PC-9 (cell line): ENCODE results near the gene DAGLB.
"Not testable (repeated sequence)": the region's sequence is repeated elsewhere in the genome, so short reads cannot be mapped to it uniquely, and the experiment has no call there.

ENCODE experiments used
- EZH2 ChIP-seq: fragments of 200-600 bp; sonication (generic); IDR thresholded peaks from 2 replicates; pipeline ENCODE4 v1.8.0; 2017; ENCODE audit warnings: antibody characterized with exemption, low read depth
- TF ChIP-seq, protein P1 (sequence below): fragments of 200-600 bp; sonication (generic); conservative IDR thresholded peaks from 2 replicates; pipeline ENCODE4 v1.6.1; 2017; ENCODE audit warnings: mixed run types, antibody characterized with exemption, mild to moderate bottlenecking, moderate library complexity

- TF ChIP-seq, protein P1, sequence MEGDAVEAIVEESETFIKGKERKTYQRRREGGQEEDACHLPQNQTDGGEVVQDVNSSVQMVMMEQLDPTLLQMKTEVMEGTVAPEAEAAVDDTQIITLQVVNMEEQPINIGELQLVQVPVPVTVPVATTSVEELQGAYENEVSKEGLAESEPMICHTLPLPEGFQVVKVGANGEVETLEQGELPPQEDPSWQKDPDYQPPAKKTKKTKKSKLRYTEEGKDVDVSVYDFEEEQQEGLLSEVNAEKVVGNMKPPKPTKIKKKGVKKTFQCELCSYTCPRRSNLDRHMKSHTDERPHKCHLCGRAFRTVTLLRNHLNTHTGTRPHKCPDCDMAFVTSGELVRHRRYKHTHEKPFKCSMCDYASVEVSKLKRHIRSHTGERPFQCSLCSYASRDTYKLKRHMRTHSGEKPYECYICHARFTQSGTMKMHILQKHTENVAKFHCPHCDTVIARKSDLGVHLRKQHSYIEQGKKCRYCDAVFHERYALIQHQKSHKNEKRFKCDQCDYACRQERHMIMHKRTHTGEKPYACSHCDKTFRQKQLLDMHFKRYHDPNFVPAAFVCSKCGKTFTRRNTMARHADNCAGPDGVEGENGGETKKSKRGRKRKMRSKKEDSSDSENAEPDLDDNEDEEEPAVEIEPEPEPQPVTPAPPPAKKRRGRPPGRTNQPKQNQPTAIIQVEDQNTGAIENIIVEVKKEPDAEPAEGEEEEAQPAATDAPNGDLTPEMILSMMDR, result not testable (repeated sequence)
- not testable (repeated sequence) for TF ChIP-seq EZH2
Observed at GRCh38 chr7:6397759-6398495, 49.8 kb downstream of the DAGLB start.
